ENCODE results near the gene CYP2W1.

DNA sequence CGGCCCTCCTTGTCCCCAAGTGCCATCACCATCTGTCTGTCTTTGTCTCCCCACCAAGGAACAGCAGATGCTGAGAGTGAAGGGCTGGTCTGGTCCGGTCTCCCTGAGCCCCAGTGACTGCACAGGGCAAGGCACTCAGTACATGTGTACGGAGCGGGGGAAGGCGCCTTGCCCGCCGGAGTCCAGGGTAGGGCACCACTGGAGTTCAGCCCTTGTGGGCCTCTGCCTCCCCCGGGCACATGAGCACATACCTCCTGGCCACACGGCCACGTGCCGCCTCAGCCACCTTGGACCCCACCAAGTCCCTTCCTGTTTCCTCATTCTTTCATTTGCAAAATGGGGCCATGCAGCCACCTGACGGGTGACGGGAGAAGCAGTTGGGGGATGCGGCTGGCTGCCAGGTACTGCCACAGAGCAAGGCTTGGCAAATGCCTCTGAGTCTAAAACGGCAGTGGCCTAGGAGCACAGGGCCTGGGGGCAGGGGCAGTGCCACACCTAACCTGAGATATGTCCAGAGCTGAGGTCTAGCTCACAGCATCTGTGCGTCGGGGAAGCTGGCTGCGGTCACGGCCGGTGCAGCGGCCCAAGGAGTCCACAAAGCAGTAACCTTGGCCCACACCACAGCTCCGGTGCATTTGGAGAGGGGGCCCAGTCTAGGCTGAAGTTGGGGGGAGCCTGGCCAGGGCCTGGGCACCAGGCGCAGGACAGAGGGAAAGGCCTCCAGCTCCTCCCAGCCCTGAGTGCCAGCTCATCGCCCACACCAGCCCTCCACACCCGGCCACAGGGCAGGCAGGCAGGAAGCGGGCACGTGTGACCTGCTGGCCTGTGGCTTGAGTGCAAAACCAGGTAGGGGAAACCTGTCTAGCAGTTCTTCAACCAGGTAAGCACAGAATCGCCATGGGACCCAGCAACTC is 33.7 kb upstream of the CYP2W1 start:
- TF ChIP-seq, protein P1, sequence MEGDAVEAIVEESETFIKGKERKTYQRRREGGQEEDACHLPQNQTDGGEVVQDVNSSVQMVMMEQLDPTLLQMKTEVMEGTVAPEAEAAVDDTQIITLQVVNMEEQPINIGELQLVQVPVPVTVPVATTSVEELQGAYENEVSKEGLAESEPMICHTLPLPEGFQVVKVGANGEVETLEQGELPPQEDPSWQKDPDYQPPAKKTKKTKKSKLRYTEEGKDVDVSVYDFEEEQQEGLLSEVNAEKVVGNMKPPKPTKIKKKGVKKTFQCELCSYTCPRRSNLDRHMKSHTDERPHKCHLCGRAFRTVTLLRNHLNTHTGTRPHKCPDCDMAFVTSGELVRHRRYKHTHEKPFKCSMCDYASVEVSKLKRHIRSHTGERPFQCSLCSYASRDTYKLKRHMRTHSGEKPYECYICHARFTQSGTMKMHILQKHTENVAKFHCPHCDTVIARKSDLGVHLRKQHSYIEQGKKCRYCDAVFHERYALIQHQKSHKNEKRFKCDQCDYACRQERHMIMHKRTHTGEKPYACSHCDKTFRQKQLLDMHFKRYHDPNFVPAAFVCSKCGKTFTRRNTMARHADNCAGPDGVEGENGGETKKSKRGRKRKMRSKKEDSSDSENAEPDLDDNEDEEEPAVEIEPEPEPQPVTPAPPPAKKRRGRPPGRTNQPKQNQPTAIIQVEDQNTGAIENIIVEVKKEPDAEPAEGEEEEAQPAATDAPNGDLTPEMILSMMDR (IDR thresholded peaks at IDR 0.05 in 2 of 3, conservative IDR thresholded peaks at IDR 0.05 in 1 of 3; ENCODE audit: borderline replicate concordance in 1 of 3, insufficient read depth in 1 of 3, low read depth in 2 of 3, low read length in 2 of 3): no peak
- TF ChIP-seq, protein P2, sequence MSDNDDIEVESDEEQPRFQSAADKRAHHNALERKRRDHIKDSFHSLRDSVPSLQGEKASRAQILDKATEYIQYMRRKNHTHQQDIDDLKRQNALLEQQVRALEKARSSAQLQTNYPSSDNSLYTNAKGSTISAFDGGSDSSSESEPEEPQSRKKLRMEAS (IDR thresholded peaks at IDR 0.05): no peak
- TF ChIP-seq POLR2AphosphoS5 (IDR thresholded peaks at IDR 0.05; ENCODE audit: low read depth, low read length) (no peak), ZNF274 (IDR thresholded peaks at IDR 0.05; ENCODE audit: low read depth, low read length) (no peak), ZFX (IDR thresholded peaks at IDR 0.05) (no peak), POLR2A (IDR thresholded peaks at IDR 0.05; ENCODE audit: borderline replicate concordance, extremely low read depth, insufficient read depth, insufficient read length) (no peak), RAD21 (IDR thresholded peaks at IDR 0.05; ENCODE audit: low read depth) (no peak), JUND (IDR thresholded peaks at IDR 0.05) (no peak), EZH2 (IDR thresholded peaks at IDR 0.05) (no peak), CEBPB (IDR thresholded peaks at IDR 0.05; ENCODE audit: low read depth) (no peak)
- TF ChIP-seq, protein P3, sequence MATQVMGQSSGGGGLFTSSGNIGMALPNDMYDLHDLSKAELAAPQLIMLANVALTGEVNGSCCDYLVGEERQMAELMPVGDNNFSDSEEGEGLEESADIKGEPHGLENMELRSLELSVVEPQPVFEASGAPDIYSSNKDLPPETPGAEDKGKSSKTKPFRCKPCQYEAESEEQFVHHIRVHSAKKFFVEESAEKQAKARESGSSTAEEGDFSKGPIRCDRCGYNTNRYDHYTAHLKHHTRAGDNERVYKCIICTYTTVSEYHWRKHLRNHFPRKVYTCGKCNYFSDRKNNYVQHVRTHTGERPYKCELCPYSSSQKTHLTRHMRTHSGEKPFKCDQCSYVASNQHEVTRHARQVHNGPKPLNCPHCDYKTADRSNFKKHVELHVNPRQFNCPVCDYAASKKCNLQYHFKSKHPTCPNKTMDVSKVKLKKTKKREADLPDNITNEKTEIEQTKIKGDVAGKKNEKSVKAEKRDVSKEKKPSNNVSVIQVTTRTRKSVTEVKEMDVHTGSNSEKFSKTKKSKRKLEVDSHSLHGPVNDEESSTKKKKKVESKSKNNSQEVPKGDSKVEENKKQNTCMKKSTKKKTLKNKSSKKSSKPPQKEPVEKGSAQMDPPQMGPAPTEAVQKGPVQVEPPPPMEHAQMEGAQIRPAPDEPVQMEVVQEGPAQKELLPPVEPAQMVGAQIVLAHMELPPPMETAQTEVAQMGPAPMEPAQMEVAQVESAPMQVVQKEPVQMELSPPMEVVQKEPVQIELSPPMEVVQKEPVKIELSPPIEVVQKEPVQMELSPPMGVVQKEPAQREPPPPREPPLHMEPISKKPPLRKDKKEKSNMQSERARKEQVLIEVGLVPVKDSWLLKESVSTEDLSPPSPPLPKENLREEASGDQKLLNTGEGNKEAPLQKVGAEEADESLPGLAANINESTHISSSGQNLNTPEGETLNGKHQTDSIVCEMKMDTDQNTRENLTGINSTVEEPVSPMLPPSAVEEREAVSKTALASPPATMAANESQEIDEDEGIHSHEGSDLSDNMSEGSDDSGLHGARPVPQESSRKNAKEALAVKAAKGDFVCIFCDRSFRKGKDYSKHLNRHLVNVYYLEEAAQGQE (IDR thresholded peaks at IDR 0.05; ENCODE audit: low read depth): no peak
